ENCODE data around the gene PTDSS2. TPM values are rescaled to one million over a fixed set of nuclear protein-coding genes. Genes with fewer than 3 reads are reported as not detected.

Gene PTDSS2
- total and polyA plus RNA-seq, 7 donors: 4.8 to 76.2 (median 30.1) TPM

DNA sequence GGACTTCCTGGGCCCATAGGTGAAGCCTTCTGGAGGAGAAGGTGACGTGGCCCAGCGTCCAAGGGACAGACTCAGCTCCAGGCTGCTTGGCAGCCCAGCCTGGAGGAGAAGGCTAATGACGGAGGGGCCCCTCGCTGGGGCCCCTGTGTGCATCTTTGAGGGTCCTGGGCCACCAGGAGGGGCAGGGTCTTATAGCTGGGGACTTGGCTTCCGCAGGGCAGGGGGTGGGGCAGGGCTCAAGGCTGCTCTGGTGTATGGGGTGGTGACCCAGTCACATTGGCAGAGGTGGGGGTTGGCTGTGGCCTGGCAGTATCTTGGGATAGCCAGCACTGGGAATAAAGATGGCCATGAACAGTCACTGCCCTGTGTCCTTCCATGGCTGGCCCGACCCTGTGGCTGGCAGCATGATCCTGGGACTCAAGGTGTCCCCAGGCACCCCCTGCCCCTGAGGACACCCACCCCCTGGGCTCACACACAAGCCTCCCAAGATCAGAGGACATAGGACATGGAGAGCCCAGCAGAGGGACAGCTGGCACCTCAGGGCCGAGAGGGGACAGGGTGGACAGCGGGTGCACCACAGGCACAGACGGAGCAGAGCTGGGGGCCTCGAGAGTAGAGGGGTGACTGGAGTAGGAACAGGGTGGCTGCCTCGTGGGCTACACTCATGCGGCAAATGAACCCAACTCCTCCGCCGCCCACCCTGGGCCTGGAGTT lies 45.4 kb upstream of the PTDSS2 start:
- 90% methylated on average over 14 of the region's 14 CpGs for WGBS, 2 donors

DNA sequence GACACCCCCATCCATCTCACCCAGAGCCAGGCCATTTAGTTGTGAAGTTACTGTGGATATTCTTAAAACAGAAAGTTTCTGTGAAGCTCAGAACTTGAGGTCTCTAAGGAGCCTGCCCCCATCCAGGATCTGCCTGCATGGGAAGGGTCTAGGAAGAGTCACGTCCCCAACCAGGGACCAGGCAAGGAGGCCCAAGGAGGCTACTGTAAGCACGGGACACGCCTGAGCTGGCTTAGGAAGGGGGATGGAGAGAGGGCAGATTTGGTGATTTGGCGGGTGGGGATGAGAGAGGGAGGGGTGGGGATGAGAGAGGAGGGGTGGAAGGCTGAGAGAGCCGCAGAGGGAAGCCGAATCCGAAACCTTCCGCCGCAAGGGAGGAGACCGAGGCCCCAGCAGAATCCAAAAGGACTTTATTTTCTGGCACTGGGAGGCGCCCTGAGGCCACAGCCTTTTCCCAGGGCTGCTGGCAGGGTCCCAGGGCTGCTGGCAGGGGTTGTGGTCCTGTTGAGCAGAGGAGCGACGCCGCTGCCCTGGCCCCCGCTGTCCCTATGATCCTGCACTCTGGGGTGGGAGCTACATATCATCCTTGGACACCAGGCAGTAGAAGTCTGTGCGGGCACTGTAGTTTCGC lies 44.6 kb upstream of the PTDSS2 start:
- H3K27me3 ChIP-seq: peaks cover 0 to 9% (median 7%) of the 10 kb centered on the region in 3 donors
- no peak overlapping the region for H3K4me3 ChIP-seq
- WGBS, 2 donors: 74 to 77% methylated on average over 17 of the region's 17 CpGs
- TF ChIP-seq EP300 (IDR thresholded peaks at IDR 0.05): no peak
- no peak for TF ChIP-seq POLR2AphosphoS5 (IDR thresholded peaks at IDR 0.05)
- TF ChIP-seq, protein P1, sequence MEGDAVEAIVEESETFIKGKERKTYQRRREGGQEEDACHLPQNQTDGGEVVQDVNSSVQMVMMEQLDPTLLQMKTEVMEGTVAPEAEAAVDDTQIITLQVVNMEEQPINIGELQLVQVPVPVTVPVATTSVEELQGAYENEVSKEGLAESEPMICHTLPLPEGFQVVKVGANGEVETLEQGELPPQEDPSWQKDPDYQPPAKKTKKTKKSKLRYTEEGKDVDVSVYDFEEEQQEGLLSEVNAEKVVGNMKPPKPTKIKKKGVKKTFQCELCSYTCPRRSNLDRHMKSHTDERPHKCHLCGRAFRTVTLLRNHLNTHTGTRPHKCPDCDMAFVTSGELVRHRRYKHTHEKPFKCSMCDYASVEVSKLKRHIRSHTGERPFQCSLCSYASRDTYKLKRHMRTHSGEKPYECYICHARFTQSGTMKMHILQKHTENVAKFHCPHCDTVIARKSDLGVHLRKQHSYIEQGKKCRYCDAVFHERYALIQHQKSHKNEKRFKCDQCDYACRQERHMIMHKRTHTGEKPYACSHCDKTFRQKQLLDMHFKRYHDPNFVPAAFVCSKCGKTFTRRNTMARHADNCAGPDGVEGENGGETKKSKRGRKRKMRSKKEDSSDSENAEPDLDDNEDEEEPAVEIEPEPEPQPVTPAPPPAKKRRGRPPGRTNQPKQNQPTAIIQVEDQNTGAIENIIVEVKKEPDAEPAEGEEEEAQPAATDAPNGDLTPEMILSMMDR (IDR thresholded peaks at IDR 0.05): no peak
- TF ChIP-seq POLR2A (IDR thresholded peaks at IDR 0.05): no peak
- no peaks in the 10 kb centered on the region for H3K9me3 ChIP-seq
- H3K36me3 ChIP-seq: no peaks in the 10 kb centered on the region
- peaks cover 0 to 20% (median 19%) of the 10 kb centered on the region in 4 donors for H3K4me1 ChIP-seq
- intact Hi-C loops (cut with DNase I): loop anchor here (5.0 kb wide), 1 partner anchor 198 kb away; the partner anchor contains the start of genes BET1L and RIC8A
- H3K27ac ChIP-seq: peak overlapping the region in 2 of 4 donors; percentile 27 to 73
- DNase-seq: peak; percentile 74

More for the DNA sequence above, 45.4 kb upstream of the PTDSS2 start:
- DNase-seq: peak; percentile 62
- H3K4me3 ChIP-seq: no peak overlapping the region
- no peaks in the 10 kb centered on the region for H3K36me3 ChIP-seq
- peaks cover 0 to 27% (median 19%) of the 10 kb centered on the region in 4 donors for H3K4me1 ChIP-seq
- H3K27me3 ChIP-seq: peaks cover 0 to 15% (median 14%) of the 10 kb centered on the region in 3 donors
- H3K27ac ChIP-seq: peak overlapping the region in 1 of 4 donors; percentile 73
- TF ChIP-seq POLR2AphosphoS5 (IDR thresholded peaks at IDR 0.05): no peak
- TF ChIP-seq POLR2A (IDR thresholded peaks at IDR 0.05): no peak
- TF ChIP-seq, protein P1 (IDR thresholded peaks at IDR 0.05): no peak
- TF ChIP-seq EP300 (IDR thresholded peaks at IDR 0.05): no peak
- H3K9me3 ChIP-seq: no peaks in the 10 kb centered on the region
- intact Hi-C loops (cut with DNase I): loop anchor here (5.0 kb wide), 1 partner anchor 197 kb away; the partner anchor contains the start of genes BET1L and RIC8A

GRCh38 chr11:405954-406795 lies 43.9 kb upstream of the PTDSS2 start:
- TF ChIP-seq EP300 (IDR thresholded peaks at IDR 0.05): no peak
- TF ChIP-seq POLR2A (IDR thresholded peaks at IDR 0.05): no peak
- TF ChIP-seq, protein P1 (IDR thresholded peaks at IDR 0.05): no peak
- no peak for TF ChIP-seq POLR2AphosphoS5 (IDR thresholded peaks at IDR 0.05)
- Histone ChIP-seq H3K27ac (peak overlapping the region; percentile 70 to 77 (median 74)), H3K4me3 (peak overlapping the region; percentile 56 to 79 (median 62)), H3K27me3 (peaks cover 0 to 8% (median 7%) of the 10 kb centered on the region in 3 donors), H3K36me3 (no peaks in the 10 kb centered on the region), H3K9me3 (no peaks in the 10 kb centered on the region), H3K4me1 (peaks cover 0 to 20% (median 19%) of the 10 kb centered on the region in 4 donors)
- WGBS, 2 donors: 60 to 75% methylated on average over 47 of the region's 47 CpGs
- peak; percentile 72 for DNase-seq
- intact Hi-C loops (cut with DNase I): loop anchor here (1.0 to 5.0 kb wide), 3 partner anchors 42 to 199 kb away; partner anchors contain the start of genes BET1L and RIC8A
